A673 (cell line): Measurements from ENCODE around the gene ARFGAP1.

Source experiments
- CTCF ChIP-seq: fragments of 300-800, 200-600 bp; sonication (generic); conservative IDR thresholded peaks from 2 replicates; pipeline ENCODE4 v1.5.1; 2017; ENCODE audit warnings: low read depth, mild to moderate bottlenecking, antibody characterized with exemption, low read length, moderate library complexity, mixed read lengths
- EZH2 ChIP-seq: fragments of 200-600 bp; sonication (generic); IDR thresholded peaks from 2 replicates; pipeline ENCODE4 v1.6.1; 2017; ENCODE audit warnings: borderline replicate concordance, low read depth, mild to moderate bottlenecking, mixed read lengths, antibody characterized with exemption, low read length; ENCODE audit not compliant: poor library complexity, severe bottlenecking

- TF ChIP-seq EZH2 = no peak
- no peak for TF ChIP-seq CTCF
Observed at GRCh38 chr20:63314015-63314471, 41.4 kb downstream of the ARFGAP1 start.
